ENCODE results near the gene IRF7. TPM values are rescaled to one million over a fixed set of nuclear protein-coding genes. Genes with fewer than 3 reads are reported as not detected.
A peak's percentile ranks its signal among the peaks of the same experiment; 100 is the strongest.

IRF7 gene
- total RNA-seq, 2 experiments from 2014 or later: 146 to 267 TPM

DNA sequence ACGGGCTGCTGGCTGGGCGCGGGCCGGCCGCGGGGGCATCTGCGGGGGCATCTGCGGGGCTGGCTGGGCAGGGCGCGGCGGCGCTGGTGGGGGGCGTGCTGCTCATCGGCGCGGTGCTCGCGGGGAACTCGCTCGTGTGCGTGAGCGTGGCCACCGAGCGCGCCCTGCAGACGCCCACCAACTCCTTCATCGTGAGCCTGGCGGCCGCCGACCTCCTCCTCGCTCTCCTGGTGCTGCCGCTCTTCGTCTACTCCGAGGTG, 21.5 kb upstream of the IRF7 start:
- H3K27ac Mint-ChIP-seq: no peak overlapping the region

DNA sequence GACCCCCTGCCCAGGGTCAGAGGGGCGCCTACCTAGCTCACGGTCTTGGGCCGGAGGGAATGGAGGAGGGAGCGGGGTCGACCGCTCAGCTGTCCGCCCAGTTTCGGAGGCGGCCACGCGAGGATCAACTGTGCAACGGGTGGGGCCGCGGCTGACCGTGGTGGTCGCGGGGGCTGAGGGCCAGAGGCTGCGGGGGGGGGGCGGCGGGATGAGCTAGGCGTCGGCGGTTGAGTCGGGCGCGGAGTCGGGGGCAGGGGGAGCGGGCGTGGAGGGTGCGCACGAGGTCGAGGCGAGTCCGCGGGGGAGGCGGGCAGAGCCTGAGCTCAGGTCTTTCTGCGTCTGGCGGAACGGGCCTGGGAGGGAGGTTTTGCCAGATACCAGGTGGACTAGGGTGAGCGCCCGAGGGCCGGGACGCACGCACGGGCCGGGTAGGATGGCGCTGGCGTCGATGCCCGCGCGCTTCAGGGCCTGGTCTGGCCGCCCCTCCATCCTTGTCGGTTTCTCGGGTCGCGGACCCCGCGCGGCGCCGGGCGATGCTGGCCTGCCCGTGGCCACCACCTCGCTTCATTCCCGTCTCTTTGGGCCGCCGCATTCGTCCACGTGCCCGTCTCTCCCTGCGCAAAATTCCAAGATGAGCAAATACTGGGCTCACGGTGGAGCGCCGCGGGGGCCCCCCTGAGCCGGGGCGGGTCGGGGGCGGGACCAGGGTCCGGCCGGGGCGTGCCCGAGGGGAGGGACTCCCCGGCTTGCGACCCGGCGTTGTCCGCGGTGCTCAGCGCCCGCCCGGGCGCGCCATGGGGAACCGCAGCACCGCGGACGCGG, 21.0 kb upstream of the IRF7 start, which contains the start of gene DRD4:
Gene DRD4, plus strand, starts transcription at position 759 of the 822 bp plus-strand sequence. Its CDS starts 36 bp downstream, at position 795.
- no peaks in the 10 kb centered on the region for H3K9me3 Mint-ChIP-seq (ENCODE audit: low read depth)
- no peak within 1 kb of the TSS for H3K4me3 Mint-ChIP-seq
- H3K27me3 Mint-ChIP-seq: peaks cover 38% of the 10 kb centered on the region
- peak; percentile 18 for ATAC-seq
- no peak within 1 kb of the TSS for H3K27ac Mint-ChIP-seq
- H3K4me1 Mint-ChIP-seq: peaks cover 9% of the 10 kb centered on the region
- CTCF ChIA-PET: no interaction called here
- no peak for DNase-seq
- no peaks in the 10 kb centered on the region for H3K36me3 Mint-ChIP-seq

More for the DNA sequence above, 21.5 kb upstream of the IRF7 start:
- no peaks in the 10 kb centered on the region for H3K36me3 Mint-ChIP-seq
- no peaks in the 10 kb centered on the region for H3K9me3 Mint-ChIP-seq (ENCODE audit: low read depth)
- CTCF ChIA-PET: no interaction called here
- peak; percentile 14 for ATAC-seq
- no peak for DNase-seq
- no peak overlapping the region for H3K4me3 Mint-ChIP-seq
- H3K4me1 Mint-ChIP-seq: peaks cover 9% of the 10 kb centered on the region
- H3K27me3 Mint-ChIP-seq: peaks cover 38% of the 10 kb centered on the region

DNA sequence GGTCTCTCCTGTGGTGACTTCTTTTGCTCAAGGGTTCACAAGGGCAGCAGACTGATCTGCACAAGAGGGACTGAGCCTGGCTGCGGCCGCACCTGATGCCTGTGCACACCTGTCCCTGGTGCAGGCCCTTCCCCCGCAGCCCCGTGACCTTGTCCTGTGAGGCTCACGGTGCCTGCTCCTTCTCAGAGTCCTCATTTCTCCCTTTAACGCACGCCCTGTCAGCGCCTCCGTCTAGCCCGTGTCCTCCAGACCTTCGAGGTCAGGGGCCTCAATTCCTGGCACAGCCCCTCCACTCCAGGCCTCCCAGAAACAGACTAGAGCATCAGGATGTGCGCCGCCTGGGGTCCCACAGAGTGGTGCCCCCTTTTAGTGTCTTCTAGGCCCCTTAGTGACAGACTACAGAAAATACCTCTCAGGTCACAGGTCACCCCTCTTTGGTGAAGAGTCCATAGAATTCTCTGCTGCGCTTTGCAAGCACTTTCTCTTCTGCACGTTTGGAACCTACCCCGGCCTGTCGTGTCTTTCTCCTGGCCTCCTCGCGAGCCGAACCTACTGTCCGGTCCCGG, 20.3 kb upstream of the IRF7 start:
- ATAC-seq: no peak
- no peaks in the 10 kb centered on the region for H3K36me3 Mint-ChIP-seq
- CTCF ChIA-PET: no interaction called here
- peaks cover 9% of the 10 kb centered on the region for H3K4me1 Mint-ChIP-seq
- H3K9me3 Mint-ChIP-seq (ENCODE audit: low read depth): no peaks in the 10 kb centered on the region
- DNase-seq: no peak
- no peak overlapping the region for H3K27ac Mint-ChIP-seq
- peaks cover 38% of the 10 kb centered on the region for H3K27me3 Mint-ChIP-seq
- no peak overlapping the region for H3K4me3 Mint-ChIP-seq

GRCh38 chr11:630871-631270, 15.1 kb upstream of the IRF7 start:
- peaks cover 32% of the 10 kb centered on the region for H3K27me3 Mint-ChIP-seq
- CTCF ChIA-PET: no interaction called here
- H3K4me3 Mint-ChIP-seq: no peak overlapping the region
- DNase-seq (no peak), ATAC-seq (no peak)
- no peaks in the 10 kb centered on the region for H3K9me3 Mint-ChIP-seq (ENCODE audit: low read depth)
- H3K27ac Mint-ChIP-seq: no peak overlapping the region
- peaks cover 20% of the 10 kb centered on the region for H3K4me1 Mint-ChIP-seq
- H3K36me3 Mint-ChIP-seq: peaks cover 4% of the 10 kb centered on the region

- Mint-ChIP-seq H3K9me3 (ENCODE audit: low read depth) (no peaks in the 10 kb centered on the region), H3K4me3 (peak overlapping the region; percentile 46), H3K27me3 (peaks cover 26% of the 10 kb centered on the region), H3K27ac (peak overlapping the region; percentile 10), H3K4me1 (peaks cover 20% of the 10 kb centered on the region), H3K36me3 (peaks cover 4% of the 10 kb centered on the region)
- ATAC-seq: peak; percentile 45
- CTCF ChIA-PET: interaction anchor here (1.6 kb wide), 1 partner anchor 73 kb away, joined by 6 read pairs; no protein-coding TSS in a partner anchor
- DNase-seq: no peak
These were observed 13.5 kb upstream of the IRF7 start for GRCh38 chr11:629237-629583.

GRCh38 chr11:628056-628455, 12.3 kb upstream of the IRF7 start:
- Mint-ChIP-seq H3K36me3 (peaks cover 4% of the 10 kb centered on the region), H3K27ac (no peak overlapping the region), H3K4me3 (peak overlapping the region; percentile 33), H3K9me3 (ENCODE audit: low read depth) (no peaks in the 10 kb centered on the region), H3K27me3 (peaks cover 26% of the 10 kb centered on the region), H3K4me1 (peaks cover 20% of the 10 kb centered on the region)
- CTCF ChIA-PET: no interaction called here
- ATAC-seq: no peak
- DNase-seq: no peak

DNA sequence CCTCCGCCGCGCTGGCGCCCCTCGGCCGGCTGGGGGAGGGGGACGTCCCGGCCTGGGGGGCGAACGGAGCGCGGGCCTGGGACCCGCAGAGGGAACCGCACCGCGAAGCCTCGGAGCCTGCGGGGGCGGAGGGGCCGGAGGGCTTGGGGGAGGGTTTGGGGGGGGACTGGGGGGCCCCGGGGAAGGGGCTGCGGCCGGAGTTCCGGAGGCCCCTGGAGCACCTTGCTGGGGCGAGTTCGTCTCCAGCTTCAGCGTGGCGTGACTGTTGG, 11.5 kb upstream of the IRF7 start:
- H3K4me3 Mint-ChIP-seq: no peak overlapping the region
- no peaks in the 10 kb centered on the region for H3K9me3 Mint-ChIP-seq (ENCODE audit: low read depth)
- H3K27me3 Mint-ChIP-seq: peaks cover 26% of the 10 kb centered on the region
- DNase-seq (no peak), ATAC-seq (no peak)
- H3K36me3 Mint-ChIP-seq: peaks cover 4% of the 10 kb centered on the region
- H3K4me1 Mint-ChIP-seq: peaks cover 20% of the 10 kb centered on the region
- CTCF ChIA-PET: no interaction called here
- no peak overlapping the region for H3K27ac Mint-ChIP-seq

- Mint-ChIP-seq H3K36me3 (peaks cover 4% of the 10 kb centered on the region), H3K4me3 (no peak within 1 kb of the TSS), H3K27ac (no peak within 1 kb of the TSS), H3K27me3 (peaks cover 26% of the 10 kb centered on the region), H3K9me3 (ENCODE audit: low read depth) (no peaks in the 10 kb centered on the region), H3K4me1 (peaks cover 20% of the 10 kb centered on the region)
- DNase-seq (no peak), ATAC-seq (no peak)
- CTCF ChIA-PET: no interaction called here
These were observed 10.9 kb upstream of the IRF7 start, which contains the start of gene SCT for GRCh38 chr11:626475-627307. Gene SCT (minus strand): TSS chr11:627181. CDS start chr11:627143, 38 bp downstream.

GRCh38 chr11:625636-626268, 10.0 kb upstream of the IRF7 start:
- CTCF ChIA-PET: no interaction called here
- H3K9me3 Mint-ChIP-seq (ENCODE audit: low read depth): no peaks in the 10 kb centered on the region
- H3K4me1 Mint-ChIP-seq: peaks cover 20% of the 10 kb centered on the region

DNA sequence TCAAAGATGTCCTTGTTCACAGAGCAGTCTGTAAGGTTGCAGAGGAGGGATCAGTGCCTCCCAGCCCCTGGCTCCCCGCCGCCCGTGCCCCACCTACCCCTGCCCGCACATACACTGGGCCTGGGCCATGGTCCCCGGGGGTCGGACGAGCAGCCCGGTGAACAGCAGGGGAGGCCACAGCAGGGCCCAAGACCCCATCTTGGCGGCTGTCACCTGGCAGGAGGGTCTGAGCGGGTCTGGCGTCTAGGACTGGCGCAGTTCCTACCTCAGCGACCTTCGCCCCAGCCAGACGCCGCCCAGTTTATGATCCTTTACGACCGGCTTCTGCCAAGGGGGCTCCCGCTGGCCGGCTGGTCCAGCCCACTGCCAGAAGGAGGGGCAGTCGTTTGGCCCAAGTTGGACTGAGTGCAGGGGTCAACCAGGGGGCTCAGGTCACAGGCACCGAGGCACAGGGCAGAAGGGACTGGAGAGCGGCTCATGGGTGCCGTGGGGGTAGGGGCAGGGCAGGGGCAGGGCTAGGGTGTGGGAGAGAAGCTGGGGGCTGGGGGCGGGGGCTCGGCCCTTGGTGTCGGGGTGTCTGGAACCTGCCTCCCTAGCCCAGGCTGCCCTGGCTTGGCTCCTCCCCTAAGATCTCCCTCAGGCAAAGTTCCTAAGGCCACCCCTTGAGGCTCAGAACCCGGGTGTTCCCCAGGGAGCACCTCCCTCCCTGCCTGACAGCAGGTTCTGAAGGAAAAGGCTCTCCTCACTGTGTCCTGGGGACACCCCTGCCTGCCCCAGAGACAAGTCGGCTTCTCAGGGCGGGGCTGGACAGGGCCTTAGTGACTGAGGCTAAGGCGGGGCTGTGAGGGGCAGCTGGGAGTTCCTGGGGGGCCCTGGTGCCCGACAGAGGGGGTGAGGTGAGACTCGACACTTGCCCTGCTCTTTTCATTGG, 9.2 kb upstream of the IRF7 start, which contains the start of gene CDHR5:
Gene CDHR5, minus strand, starts transcription at position 251 of the 931 bp plus-strand sequence. Its CDS starts 53 bp downstream, at position 198.
- Mint-ChIP-seq H3K4me3 (no peak within 1 kb of the TSS), H3K27ac (no peak within 1 kb of the TSS), H3K36me3 (peaks cover 4% of the 10 kb centered on the region), H3K9me3 (ENCODE audit: low read depth) (no peaks in the 10 kb centered on the region), H3K27me3 (peaks cover 26% of the 10 kb centered on the region), H3K4me1 (peaks cover 20% of the 10 kb centered on the region)
- no peak for DNase-seq
- no peak for ATAC-seq
- CTCF ChIA-PET: no interaction called here

More at GRCh38 chr11:625636-626268, 10.0 kb upstream of the IRF7 start:
- Mint-ChIP-seq H3K27me3 (peaks cover 26% of the 10 kb centered on the region), H3K4me3 (no peak overlapping the region), H3K36me3 (peaks cover 4% of the 10 kb centered on the region), H3K27ac (no peak overlapping the region)
- DNase-seq (no peak), ATAC-seq (no peak)

DNA sequence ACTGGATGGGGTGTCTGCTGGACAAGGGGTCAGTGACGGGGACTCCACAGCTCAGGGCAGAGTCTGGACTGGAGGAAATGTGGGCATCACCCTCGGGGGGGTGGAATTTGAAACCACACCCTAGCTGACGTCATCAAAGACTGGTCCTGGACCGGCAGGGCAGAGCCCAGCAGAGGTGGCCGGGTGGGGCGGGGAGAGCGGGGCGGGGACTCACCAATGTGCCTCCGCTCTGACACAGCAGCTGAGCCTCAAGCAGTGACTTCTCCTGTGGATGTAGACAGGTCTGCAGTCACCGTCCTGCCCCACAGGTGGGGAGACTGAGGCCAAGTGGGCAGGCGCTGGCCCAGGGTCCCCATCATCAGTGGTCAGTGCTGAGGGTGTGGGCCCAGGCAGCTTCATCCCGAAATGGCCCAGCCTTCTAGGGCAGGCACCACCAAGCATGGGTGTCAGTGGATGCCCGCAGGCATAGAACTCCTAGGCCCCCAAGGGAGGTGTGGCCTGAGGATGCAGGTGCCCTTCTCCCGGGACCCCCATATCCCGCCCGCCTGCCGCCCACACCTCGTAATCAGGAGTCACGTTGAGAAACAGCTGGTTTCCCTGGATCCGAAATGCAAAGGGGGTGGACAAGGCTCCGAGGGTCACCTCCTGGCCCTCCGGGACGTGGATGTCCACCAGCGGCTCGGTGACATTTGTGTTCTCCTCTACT, 8.4 kb upstream of the IRF7 start:
- ATAC-seq: no peak
- DNase-seq: no peak
- Mint-ChIP-seq H3K27ac (no peak overlapping the region), H3K36me3 (peaks cover 4% of the 10 kb centered on the region), H3K27me3 (peaks cover 22% of the 10 kb centered on the region), H3K4me3 (no peak overlapping the region), H3K4me1 (peaks cover 14% of the 10 kb centered on the region), H3K9me3 (ENCODE audit: low read depth) (no peaks in the 10 kb centered on the region)
- CTCF ChIA-PET: no interaction called here

GRCh38 chr11:623349-623869, 7.7 kb upstream of the IRF7 start:
- no peak for DNase-seq
- ATAC-seq: no peak
- Mint-ChIP-seq H3K9me3 (ENCODE audit: low read depth) (no peaks in the 10 kb centered on the region), H3K4me3 (no peak overlapping the region), H3K27ac (no peak overlapping the region), H3K4me1 (peaks cover 8% of the 10 kb centered on the region), H3K27me3 (peaks cover 16% of the 10 kb centered on the region), H3K36me3 (peaks cover 3% of the 10 kb centered on the region)
- CTCF ChIA-PET: no interaction called here

All from activated CD8-positive, alpha-beta memory T cell treated with anti-CD3 and anti-CD28 coated beads, Interleukin-2, amount 10 ng/mL, durations not matched to agents 7 days and 5 days (primary cell).